ENCODE results near the gene FNDC3A.
"Not testable (repeated sequence)": the region's sequence is repeated elsewhere in the genome, so short reads cannot be mapped to it uniquely, and the experiment has no call there.

FNDC3A gene

GRCh38 chr13:49082653-49083536 is 107.2 kb downstream of the FNDC3A start:
- no peak for DNase-seq (ENCODE audit: low read depth in 2 of 2)

- DNase-seq (ENCODE audit: low read depth in 2 of 2): no peak
Measured at GRCh38 chr13:49084961-49085360, 109.2 kb downstream of the FNDC3A start.

GRCh38 chr13:49086722-49087121 is 111.0 kb downstream of the FNDC3A start:
- no peak for DNase-seq (ENCODE audit: low read depth in 2 of 2)

- no peak for DNase-seq (ENCODE audit: low read depth in 2 of 2)
Measured at GRCh38 chr13:49093376-49093775, 117.7 kb downstream of the FNDC3A start.

GRCh38 chr13:49097374-49097773 is 121.7 kb downstream of the FNDC3A start:
- no peak for DNase-seq (ENCODE audit: low read depth in 2 of 2)

- no peak for DNase-seq (ENCODE audit: low read depth in 2 of 2)
Measured at GRCh38 chr13:49098198-49098597, 122.5 kb downstream of the FNDC3A start.

GRCh38 chr13:49098771-49099512 is 123.2 kb downstream of the FNDC3A start:
- DNase-seq (ENCODE audit: low read depth in 2 of 2): no peak

- DNase-seq (ENCODE audit: low read depth in 2 of 2): no peak
Measured at GRCh38 chr13:49099513-49099877, 123.8 kb downstream of the FNDC3A start.

GRCh38 chr13:49100637-49101570 is 125.2 kb downstream of the FNDC3A start:
- DNase-seq (ENCODE audit: low read depth in 2 of 2): no peak

- no peak for DNase-seq (ENCODE audit: low read depth in 2 of 2)
Measured at GRCh38 chr13:49108196-49108595, 132.5 kb downstream of the FNDC3A start.

GRCh38 chr13:49110122-49110912 is 134.6 kb downstream of the FNDC3A start:
- DNase-seq (ENCODE audit: low read depth in 2 of 2): peak; percentile 52 to 55

- no peak for DNase-seq (ENCODE audit: low read depth in 2 of 2)
Measured at GRCh38 chr13:49110913-49111170, 135.1 kb downstream of the FNDC3A start.

- no peak for DNase-seq (ENCODE audit: low read depth in 2 of 2)
Measured at GRCh38 chr13:49112782-49113525, 137.2 kb downstream of the FNDC3A start.

GRCh38 chr13:49113526-49114286 is 138.0 kb downstream of the FNDC3A start:
- no peak for DNase-seq (ENCODE audit: low read depth in 2 of 2)

GRCh38 chr13:49116873-49117272 is 141.2 kb downstream of the FNDC3A start:
- DNase-seq (ENCODE audit: low read depth in 2 of 2): no peak

- DNase-seq (ENCODE audit: low read depth in 2 of 2): not testable (repeated sequence)
Measured at GRCh38 chr13:49118455-49118854, 142.7 kb downstream of the FNDC3A start.

- DNase-seq (ENCODE audit: low read depth in 2 of 2): no peak
Measured at GRCh38 chr13:49124693-49125304, 149.1 kb downstream of the FNDC3A start.

- no peak for DNase-seq (ENCODE audit: low read depth in 2 of 2)
Measured at GRCh38 chr13:49125964-49126524, 150.3 kb downstream of the FNDC3A start.

GRCh38 chr13:49132479-49133002 is 156.8 kb downstream of the FNDC3A start:
- DNase-seq (ENCODE audit: low read depth in 2 of 2): no peak
